Stimulated activated CD4-positive, alpha-beta T cell treated with anti-CD3 and anti-CD28 coated beads, Interleukin-4, amount 100 ng/mL, for 4 hours (primary cell): ENCODE results near the gene HAUS3.
"Not testable (repeated sequence)": the region's sequence is repeated elsewhere in the genome, so short reads cannot be mapped to it uniquely, and the experiment has no call there.

Source experiments
- DNase-seq, 2 experiments: peaks; one replicate each; pipeline ENCODE4 v3.0.0-alpha.2; 2020

HAUS3 gene

GRCh38 chr4:2275546-2276251, 33.8 kb upstream of the HAUS3 start:
- no peak for DNase-seq

DNA sequence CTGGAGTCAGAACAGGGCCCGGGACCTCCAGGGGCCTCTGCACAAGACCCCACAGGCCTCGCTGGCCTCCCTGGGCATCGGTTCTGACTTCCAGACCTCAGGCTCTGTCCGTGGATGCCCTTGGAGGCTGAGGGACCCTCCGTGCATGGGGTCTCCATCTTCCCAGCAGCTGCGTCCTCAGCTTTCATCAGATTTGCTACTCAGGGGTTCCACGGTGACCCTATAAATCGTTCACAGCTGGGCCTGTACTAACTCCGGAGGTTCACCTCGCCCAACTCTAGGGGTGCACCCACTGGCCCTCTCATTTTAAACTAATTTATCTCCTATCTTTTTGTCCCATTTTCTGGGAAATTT, 33.1 kb upstream of the HAUS3 start:
- DNase-seq = not testable (repeated sequence)

DNA sequence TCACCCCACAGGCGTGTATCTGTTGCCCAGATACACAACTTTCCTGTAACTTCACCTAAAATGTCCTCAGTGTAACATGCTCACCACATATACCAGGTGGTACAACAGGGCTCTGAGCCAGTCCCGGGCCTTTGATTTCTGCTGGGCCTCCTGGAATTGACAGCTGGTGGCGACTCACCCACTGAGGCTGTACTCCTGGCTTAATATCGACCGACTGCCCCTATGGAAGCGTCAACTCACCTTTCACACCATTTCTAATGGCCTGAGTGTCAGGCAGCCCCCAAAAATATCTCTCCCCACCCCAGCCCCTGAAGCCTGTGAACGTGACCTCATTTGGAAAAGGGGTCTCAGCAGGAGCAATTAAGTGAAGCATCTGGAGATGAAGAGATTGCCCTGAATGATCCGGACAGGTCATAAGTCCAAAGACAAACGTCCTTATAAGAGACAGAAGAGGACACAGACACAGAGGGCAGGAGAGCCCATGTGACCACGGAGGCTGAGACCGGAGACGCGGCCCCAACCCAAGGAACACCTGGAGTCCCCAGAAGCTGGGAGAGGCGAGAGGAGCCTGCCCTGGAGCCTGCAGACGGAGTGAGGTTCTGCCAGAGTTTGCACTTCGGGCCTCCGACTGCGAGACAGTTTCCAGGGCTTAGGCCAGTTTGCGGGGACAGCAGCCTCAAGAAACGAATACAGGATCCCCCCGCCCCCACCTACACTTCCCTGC, 32.6 kb upstream of the HAUS3 start:
- DNase-seq = no peak

DNA sequence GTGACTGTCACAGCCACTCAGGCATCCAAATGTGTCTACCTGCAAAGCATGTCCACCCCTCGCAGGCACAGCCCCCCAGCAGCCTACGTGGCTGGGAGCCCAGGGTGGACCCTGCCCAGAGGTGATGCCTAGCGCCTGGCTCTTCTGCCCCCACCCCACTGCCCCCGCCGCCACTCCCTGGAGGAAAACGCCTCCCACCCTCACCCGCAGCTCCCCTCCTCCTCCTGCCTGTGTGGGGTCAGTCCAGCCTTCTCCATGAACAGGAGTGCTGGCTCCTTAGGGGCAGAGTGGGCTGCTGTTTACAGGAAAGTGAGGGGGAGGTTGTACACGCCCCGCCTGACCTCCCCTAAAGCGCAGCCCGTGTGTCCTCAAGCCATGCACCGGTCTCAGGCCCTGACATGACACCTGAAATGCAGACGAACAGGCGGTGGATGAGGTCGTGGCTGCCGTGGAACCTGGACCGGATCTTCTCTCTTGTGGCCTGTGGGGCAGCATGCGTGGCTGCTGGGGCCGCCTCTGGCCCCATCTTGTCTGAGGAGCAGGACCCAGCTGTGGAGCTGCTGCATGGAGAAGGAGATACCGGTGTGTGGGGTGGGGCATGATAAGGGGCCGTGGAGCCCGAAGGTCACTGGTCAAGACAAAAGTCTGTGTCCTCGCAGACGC, 31.9 kb upstream of the HAUS3 start:
- no peak for DNase-seq

DNA sequence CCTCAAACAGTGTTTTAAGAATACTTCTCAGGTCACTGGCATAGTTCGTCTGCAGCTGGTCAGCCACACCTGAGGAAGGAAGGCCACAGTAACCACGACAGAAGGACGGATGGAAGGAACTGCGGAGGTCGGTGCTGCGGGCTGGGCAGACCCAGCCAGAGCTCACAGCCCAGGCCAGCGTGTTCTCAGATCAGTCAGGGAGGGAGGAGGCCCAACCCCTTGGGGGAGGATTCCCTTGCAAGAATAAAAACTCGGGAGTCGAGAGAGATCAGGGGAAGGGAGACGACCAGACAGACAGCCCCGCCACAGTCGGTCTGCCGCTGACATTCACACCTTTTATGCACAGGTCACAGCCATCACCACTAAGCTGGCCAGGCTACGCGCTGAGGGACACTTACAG, 31.3 kb upstream of the HAUS3 start:
- DNase-seq = no peak

- no peak for DNase-seq
Measured at GRCh38 chr4:2272828-2273120, 30.9 kb upstream of the HAUS3 start.

- no peak for DNase-seq
Measured at GRCh38 chr4:2272026-2272827, 30.3 kb upstream of the HAUS3 start.

DNA sequence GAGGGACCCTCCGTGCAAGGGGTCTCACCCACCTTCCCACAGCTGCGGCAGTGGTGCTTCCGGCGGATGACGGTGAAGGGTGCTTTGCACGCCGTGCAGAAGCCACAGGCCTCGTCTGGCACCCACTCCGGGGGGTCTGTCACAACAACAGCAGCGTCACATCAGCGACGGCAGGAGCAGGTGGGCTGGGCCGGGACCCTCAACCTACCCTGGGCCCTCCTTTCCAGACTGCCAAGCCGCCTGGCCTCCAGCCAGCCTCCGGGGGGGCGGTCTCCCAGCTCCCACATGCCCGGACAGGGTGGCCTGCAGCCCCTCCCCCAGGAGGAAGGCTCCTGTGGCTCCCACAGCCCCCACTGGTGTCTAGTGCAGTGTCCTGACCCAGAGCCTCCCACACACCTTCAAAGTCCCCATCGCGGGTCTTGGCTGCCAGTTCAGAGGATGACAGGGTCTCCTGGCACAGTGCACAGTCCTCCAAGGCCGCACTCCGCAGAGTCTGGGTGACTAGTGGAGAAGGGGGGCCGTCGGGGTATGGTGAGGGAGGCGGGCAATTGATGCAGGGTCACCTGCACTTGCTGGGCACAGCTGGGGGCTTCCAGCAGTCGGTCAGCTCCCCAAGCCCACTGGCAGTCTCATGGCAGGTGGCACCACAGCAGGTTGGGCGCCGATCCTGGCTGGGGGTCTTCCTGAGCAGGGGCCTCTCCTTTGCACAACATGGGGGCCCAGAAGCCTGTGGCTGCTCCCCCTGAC, 29.5 kb upstream of the HAUS3 start:
- DNase-seq = no peak

DNA sequence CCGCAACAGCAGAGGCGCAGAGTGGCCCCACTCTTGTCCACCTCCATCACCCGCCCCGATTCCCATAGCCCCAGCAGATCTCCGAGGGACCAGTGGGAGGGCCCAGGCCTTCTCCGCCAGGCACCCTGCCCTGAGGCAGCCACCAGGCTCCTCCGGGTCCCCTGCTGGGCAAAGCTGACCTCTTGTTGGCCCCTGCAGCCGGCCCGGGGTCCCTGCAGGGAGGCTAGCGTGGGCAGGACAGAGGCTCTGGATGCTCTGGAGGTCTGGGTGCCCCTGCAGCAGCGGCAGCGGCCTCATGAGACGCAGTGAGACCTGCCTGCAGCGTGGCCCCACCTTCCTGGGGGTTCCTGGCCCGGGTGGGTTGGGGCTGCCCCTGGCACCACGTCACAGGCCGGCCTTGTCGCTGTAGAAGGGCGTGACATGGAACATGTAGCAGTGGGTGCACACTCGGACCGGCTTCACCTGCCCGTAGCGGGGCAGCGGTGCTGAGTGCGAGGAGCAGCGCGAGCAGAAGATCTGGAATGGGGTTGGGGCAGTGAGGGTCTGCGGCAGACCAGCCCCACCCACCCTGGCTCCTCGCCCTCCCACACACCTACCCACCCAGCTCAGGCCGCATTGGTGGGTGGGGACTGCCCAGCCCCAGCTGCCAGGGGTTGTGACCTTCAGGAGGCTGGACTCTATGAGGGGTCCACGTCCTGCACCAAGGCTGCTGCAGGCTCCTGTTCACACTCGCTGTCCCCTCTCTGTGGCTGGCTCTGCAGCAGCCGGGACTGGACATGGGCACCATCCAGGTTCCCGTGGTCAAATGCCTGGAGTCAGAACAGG, 28.6 kb upstream of the HAUS3 start:
- DNase-seq = no peak

GRCh38 chr4:2269618-2270163, 27.8 kb upstream of the HAUS3 start:
- no peak for DNase-seq

DNA sequence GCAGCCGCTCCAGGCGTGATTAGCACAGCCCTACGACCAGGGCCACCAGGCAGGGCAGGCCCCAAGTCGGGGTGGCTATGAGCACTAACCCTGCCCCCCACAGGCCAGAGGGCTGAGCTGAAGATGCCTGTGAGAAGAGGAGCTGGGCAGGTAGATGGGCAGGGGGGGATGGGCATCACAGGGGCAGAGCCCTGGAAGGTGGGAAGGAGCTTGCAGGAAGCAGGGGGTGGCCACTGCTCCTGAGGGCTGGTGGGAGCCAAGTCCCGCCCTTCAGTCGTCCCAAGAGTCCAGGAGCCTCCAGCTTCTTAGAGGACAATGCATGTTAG, 27.2 kb upstream of the HAUS3 start:
- DNase-seq = no peak

GRCh38 chr4:2268357-2269205, 26.7 kb upstream of the HAUS3 start:
- no peak for DNase-seq

DNA sequence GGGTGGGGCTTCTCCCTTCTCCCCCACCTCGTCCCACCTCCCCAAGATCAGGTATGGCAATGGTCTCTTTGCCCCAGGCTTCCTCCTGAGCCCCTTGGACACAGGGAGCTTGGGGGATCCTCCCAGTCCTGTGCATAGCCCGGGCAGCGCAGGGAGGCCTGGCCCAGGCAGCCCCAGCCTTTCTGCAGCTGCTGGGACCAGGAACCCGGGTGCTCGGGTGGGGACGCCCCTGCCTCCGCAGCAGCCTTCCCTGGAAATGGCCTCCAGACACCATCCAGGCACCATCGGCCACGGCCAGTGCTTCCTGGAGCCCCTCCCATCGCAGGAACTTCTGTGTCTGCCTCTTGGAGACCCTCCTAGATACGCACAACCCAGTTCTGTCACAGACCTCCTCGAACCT, 25.9 kb upstream of the HAUS3 start:
- no peak for DNase-seq

DNA sequence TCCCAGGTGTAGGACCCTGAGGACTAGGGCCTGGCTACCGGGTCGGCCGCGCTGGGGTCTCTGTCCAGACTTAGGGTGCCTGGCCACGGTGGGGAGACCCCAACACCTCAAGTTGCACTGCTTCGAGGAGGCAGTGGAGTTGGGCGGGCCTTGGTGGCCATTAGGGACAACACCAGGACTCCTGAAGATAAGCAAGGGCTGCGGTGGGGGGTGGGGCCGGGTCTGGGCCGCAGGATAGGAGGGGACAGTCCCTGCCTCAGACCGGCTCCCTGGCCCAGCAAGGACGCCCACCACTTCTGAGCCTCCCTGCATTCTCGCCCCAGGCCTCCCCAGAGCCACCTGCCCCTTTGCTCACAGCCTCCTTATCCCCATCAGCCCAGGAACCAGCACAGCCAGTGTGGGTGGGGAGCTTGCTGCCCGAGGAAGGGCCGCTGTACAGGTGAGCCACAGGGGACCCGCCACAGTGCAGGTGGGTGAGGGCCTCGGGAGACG, 25.4 kb upstream of the HAUS3 start:
- no peak for DNase-seq

DNA sequence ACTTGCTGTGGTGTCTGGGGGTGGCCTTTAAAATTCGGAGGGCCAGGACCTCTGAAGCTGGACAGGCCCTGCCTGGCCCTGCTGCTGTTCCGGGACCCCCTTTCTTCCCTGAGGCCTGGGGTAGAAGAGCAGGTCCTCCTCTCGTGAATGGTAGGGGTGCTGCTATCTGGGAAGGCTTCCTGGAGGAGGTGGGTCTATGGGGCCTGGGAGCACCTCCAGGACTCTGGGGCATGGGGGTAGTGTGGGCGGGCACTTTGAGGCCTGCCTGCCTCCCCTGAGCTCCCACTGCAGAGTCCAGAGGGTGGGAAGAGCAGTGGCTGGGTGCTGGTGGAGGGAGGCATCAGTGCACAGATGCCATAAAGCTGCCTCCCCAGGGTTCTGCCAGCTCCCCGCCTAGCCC, 24.9 kb upstream of the HAUS3 start:
- DNase-seq = no peak

DNA sequence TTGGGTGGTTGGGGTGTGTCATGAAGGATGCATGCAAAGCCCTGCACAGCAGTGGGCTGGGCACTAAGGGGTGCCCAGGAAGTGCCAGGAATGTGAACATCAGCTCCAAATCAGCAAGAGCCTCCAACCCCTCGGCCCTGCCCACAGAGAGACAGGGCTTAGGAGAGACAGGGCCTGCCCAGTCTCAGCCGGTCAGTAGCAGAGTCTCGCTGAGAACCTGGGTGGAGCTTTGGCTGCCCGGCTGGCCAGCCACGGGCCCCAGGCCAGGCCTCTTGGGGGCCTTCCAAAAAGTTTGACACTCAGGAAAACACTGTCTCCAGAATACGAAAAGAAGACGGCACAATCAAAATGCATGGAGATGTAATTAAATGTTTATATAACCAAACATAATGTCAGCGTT, 24.3 kb upstream of the HAUS3 start:
- DNase-seq = no peak

DNA sequence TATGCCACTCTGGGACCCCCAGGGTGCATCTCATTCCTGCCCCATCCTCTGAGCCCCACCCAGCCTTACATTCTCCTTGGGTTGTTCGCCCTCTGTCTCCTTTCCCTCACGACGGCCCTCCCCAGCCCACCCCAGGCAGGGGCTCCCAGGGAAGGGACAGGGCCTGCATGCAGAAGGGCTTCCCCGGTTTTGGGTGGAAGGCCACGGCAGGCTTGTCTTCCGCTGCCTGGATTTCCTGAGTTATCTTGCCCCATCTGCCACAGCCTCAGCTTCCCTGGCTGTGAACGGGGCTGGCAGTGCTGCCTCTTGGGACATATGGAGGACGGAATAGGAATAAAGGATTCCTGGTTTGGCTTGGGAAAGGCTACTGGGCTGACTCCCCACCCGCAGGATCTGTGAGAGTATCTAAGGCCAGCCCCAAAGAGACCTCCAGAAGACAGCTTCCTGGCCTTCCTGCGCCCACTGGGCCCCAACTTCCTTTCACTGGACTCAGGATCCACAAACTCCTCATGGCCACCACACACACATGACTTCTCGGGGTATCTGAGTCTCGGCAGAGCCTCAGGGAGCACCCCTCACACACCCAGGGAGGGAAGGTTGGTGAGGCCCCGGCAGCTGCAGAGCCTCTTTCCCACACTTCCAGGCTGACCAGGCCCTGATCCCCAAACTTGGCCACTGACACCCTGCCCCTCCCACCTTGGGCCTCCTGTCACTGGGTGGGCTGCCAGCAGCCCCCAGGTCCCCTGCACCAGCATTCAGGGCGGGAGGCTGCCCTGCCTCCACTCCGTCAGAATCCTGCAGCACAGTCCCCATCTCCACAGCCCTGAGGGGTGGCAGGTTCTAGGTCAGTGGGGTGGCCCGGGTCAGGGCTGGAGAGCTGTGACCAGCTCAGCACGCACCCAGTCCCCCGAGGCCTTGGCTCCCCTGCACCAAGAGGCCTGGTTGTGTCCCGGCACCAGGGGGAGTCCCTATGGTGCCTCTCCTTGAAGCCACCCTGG, 23.5 kb upstream of the HAUS3 start:
- DNase-seq = no peak

- DNase-seq = no peak
Measured at GRCh38 chr4:2264481-2265041, 22.6 kb upstream of the HAUS3 start.

DNA sequence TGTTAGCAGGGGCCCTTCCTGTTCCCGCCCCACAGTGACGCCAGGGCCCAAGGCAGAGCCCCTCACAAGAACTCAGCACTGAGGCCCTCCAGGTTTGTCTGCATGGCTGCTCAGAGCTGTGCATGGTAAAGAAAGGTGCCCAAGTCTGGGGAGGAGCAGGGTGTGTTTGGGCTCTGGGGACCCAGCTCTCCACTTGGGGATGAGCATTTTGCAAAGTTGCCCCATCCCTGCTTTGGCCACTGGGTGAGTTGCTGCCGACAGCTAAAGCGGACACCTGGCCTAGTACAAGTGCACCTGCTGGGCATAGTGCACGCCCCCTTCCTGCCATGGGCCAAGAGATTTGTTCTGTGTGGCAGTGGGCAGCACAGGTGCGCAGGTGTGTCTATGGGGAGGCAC, 22.0 kb upstream of the HAUS3 start:
- no peak for DNase-seq
